Astrocyte (in vitro differentiated cells and primary cell): ENCODE data around the gene RPS27A. TPM values are rescaled to one million over a fixed set of nuclear protein-coding genes. Genes with fewer than 3 reads are reported as not detected.

ENCODE experiments used
- DNase-seq: peaks from one replicate; pipeline ENCODE4 v3.0.0-alpha.2; 2010; ENCODE audit warnings: low read depth
- FAIRE-seq: peaks from 2 replicates; lab custom pipeline; 2011; peaks lifted over from hg19 to GRCh38; lab: Jason Lieb, UNC
- H2AFZ ChIP-seq: 2 replicates; pipeline ENCODE4 v1.6.0; 2012; ENCODE audit warnings: low read depth, low read length, inconsistent platforms
- H3K27ac ChIP-seq: 2 replicates; pipeline ENCODE4 v1.5.1; 2011; ENCODE audit warnings: low read depth, low read length, inconsistent platforms
- H3K27me3 ChIP-seq: 2 replicates; pipeline ENCODE4 v1.6.0; 2011; ENCODE audit warnings: low read length, inconsistent platforms; ENCODE audit not compliant: insufficient read depth
- H3K36me3 ChIP-seq: 2 replicates; pipeline ENCODE4 v1.5.1; 2011; ENCODE audit warnings: low read length, inconsistent platforms; ENCODE audit not compliant: insufficient read depth
- H3K4me1 ChIP-seq: 2 replicates; pipeline ENCODE4 v1.5.1; 2011; ENCODE audit warnings: low read length, inconsistent platforms; ENCODE audit not compliant: insufficient read depth
- H3K4me2 ChIP-seq: 2 replicates; pipeline ENCODE4 v1.6.0; 2012; ENCODE audit warnings: low read length, inconsistent platforms
- H3K4me3 ChIP-seq: 2 replicates; pipeline ENCODE4 v1.5.1; 2011; ENCODE audit warnings: low read depth, mild to moderate bottlenecking, low read length, inconsistent platforms; ENCODE audit not compliant: insufficient read depth
- H3K79me2 ChIP-seq: 2 replicates; pipeline ENCODE4 v1.6.0; 2012; ENCODE audit warnings: mild to moderate bottlenecking, low read length, inconsistent platforms; ENCODE audit not compliant: insufficient read depth
- H3K9ac ChIP-seq: 2 replicates; pipeline ENCODE4 v1.6.0; 2012; ENCODE audit warnings: mild to moderate bottlenecking, low read length, inconsistent platforms
- H3K9me3 ChIP-seq: 2 replicates; pipeline ENCODE4 v1.5.1; 2012; ENCODE audit warnings: low read depth, mild to moderate bottlenecking, low read length, inconsistent platforms; ENCODE audit not compliant: insufficient read depth
- H4K20me1 ChIP-seq: 2 replicates; pipeline ENCODE4 v1.6.0; 2012; ENCODE audit warnings: low read length, inconsistent platforms; ENCODE audit not compliant: insufficient read depth
- H3K27ac Mint-ChIP-seq: one replicate; pipeline ENCODE4 v1.8.0; 2021; ENCODE audit warnings: mild to moderate bottlenecking, mixed read lengths; ENCODE audit not compliant: unreplicated experiment
- H3K27me3 Mint-ChIP-seq: one replicate; pipeline ENCODE4 v1.8.0; 2021; ENCODE audit warnings: low read depth, mixed read lengths; ENCODE audit not compliant: unreplicated experiment
- H3K36me3 Mint-ChIP-seq: one replicate; pipeline ENCODE4 v1.8.0; 2021; ENCODE audit warnings: low read depth, mixed read lengths; ENCODE audit not compliant: unreplicated experiment
- H3K4me1 Mint-ChIP-seq: one replicate; pipeline ENCODE4 v1.8.0; 2021; ENCODE audit warnings: low read depth, mixed read lengths; ENCODE audit not compliant: unreplicated experiment
- H3K4me3 Mint-ChIP-seq: one replicate; pipeline ENCODE4 v1.8.0; 2021; ENCODE audit warnings: mild to moderate bottlenecking, moderate library complexity, mixed read lengths; ENCODE audit not compliant: unreplicated experiment
- H3K9me3 Mint-ChIP-seq: one replicate; pipeline ENCODE4 v1.8.0; 2021; ENCODE audit warnings: mild to moderate bottlenecking, mixed read lengths; ENCODE audit not compliant: unreplicated experiment
- CTCF ChIP-seq: IDR thresholded peaks from 2 replicates; pipeline ENCODE4 v1.5.1; 2011; ENCODE audit warnings: low read depth, mild to moderate bottlenecking, inconsistent platforms, low read length, moderate library complexity; ENCODE audit not compliant: insufficient read depth
- EZH2 ChIP-seq: IDR thresholded peaks from 2 replicates; pipeline ENCODE4 v1.6.1; 2012; ENCODE audit warnings: mild to moderate bottlenecking, low read length, inconsistent platforms; ENCODE audit not compliant: insufficient read depth
- total RNA-seq: library from RNA; stranded (reverse); gene quantifications from 2 replicates; pipeline ENCODE4 v1.2.1, GENCODE V29; 2021

RPS27A gene
- total RNA-seq, 1 donor from 2014 or later: 840 TPM

DNA sequence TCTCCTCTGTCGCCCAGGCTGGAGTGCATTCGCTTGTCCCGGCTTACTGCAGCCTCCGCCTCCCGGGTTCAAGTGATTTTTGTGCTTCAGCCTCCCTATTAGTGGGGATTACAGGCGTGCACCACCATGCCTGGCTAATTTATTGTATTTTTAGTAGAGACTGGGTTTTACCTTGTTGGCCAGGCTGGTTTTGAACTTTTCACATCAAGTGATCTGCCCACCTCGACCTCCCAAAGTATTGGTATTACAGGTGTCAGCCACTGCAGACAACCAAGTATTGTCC lies 1.1 kb downstream of the RPS27A start:
- FAIRE-seq: no peak
- H3K9me3 Mint-ChIP-seq: no peaks in the 10 kb centered on the region

GRCh38 chr2:55235724-55236538 lies 3.4 kb downstream of the RPS27A start:
- Histone ChIP-seq H3K79me2 (peaks cover 48% of the 10 kb centered on the region), H3K27ac (no peak overlapping the region), H3K27me3 (no peaks in the 10 kb centered on the region), H3K36me3 (peaks cover 40% of the 10 kb centered on the region), H4K20me1 (peaks cover 40% of the 10 kb centered on the region), H2AFZ (no peak overlapping the region), H3K9me3 (no peaks in the 10 kb centered on the region), H3K9ac (no peak overlapping the region), H3K4me3 (peak overlapping the region; percentile 20), H3K4me2 (peak overlapping the region; percentile 93), H3K4me1 (peaks cover 14% of the 10 kb centered on the region)
- peaks cover 20% of the 10 kb centered on the region for H3K36me3 Mint-ChIP-seq
- H3K9me3 Mint-ChIP-seq: no peaks in the 10 kb centered on the region
- H3K27me3 Mint-ChIP-seq: no peaks in the 10 kb centered on the region
- TF ChIP-seq EZH2: no peak
- no peak for TF ChIP-seq CTCF
- FAIRE-seq: no peak
- no peak overlapping the region for H3K27ac Mint-ChIP-seq
- H3K4me1 Mint-ChIP-seq: peaks cover 14% of the 10 kb centered on the region
- peak overlapping the region; percentile 35 for H3K4me3 Mint-ChIP-seq
- DNase-seq: no peak

More for the DNA sequence above, 1.1 kb downstream of the RPS27A start:
- H3K4me1 ChIP-seq: peaks cover 14% of the 10 kb centered on the region
- H3K27ac ChIP-seq: peak overlapping the region; percentile 99
- no peaks in the 10 kb centered on the region for H3K9me3 ChIP-seq
- Mint-ChIP-seq H3K27ac (peak overlapping the region; percentile 96), H3K4me1 (peaks cover 25% of the 10 kb centered on the region), H3K4me3 (peak overlapping the region; percentile 95), H3K36me3 (peaks cover 20% of the 10 kb centered on the region), H3K27me3 (no peaks in the 10 kb centered on the region)
- TF ChIP-seq EZH2: no peak
- H3K36me3 ChIP-seq: peaks cover 35% of the 10 kb centered on the region
- H2AFZ ChIP-seq: no peak overlapping the region
- H3K9ac ChIP-seq: peak overlapping the region; percentile 98
- no peaks in the 10 kb centered on the region for H3K27me3 ChIP-seq
- H3K4me3 ChIP-seq: peak overlapping the region; percentile 97
- H4K20me1 ChIP-seq: peaks cover 40% of the 10 kb centered on the region
- H3K79me2 ChIP-seq: peaks cover 67% of the 10 kb centered on the region
- DNase-seq: no peak
- H3K4me2 ChIP-seq: peak overlapping the region; percentile 93

DNA sequence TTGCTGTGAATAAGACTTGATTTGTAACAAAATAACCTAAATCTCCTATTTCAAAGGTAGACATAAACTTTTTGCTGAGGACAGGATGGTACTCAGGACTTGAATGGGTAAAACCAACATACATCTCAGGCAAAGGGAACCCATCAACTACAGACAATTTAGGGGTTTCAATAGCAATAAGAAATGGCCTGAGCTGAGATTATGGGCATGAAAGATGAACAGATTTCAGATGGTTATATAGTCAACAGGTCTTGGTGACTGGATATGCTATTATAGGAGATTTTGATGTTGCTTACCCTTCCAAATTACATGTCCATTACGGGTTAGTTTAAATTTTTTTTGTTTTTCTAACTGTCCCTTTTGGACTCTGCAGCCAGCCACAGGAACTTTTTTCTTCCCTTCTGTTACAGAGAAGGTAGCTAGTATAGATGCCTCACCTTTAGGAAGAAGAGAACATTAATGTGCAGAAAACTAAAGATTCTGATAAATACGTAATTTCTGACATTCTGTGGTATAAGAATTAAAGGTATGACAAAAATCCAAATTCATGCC lies 4.6 kb downstream of the RPS27A start:
- Mint-ChIP-seq H3K9me3 (no peaks in the 10 kb centered on the region), H3K36me3 (peaks cover 20% of the 10 kb centered on the region), H3K4me3 (no peak overlapping the region), H3K27me3 (no peaks in the 10 kb centered on the region), H3K4me1 (peaks cover 14% of the 10 kb centered on the region), H3K27ac (no peak overlapping the region)
- Histone ChIP-seq H4K20me1 (peaks cover 40% of the 10 kb centered on the region), H3K9ac (no peak overlapping the region), H3K4me3 (no peak overlapping the region), H2AFZ (no peak overlapping the region), H3K9me3 (no peaks in the 10 kb centered on the region), H3K27ac (no peak overlapping the region), H3K27me3 (no peaks in the 10 kb centered on the region), H3K36me3 (peaks cover 40% of the 10 kb centered on the region), H3K4me1 (peaks cover 14% of the 10 kb centered on the region), H3K79me2 (peaks cover 37% of the 10 kb centered on the region), H3K4me2 (no peak overlapping the region)
- FAIRE-seq: no peak
- TF ChIP-seq CTCF: no peak
- no peak for TF ChIP-seq EZH2
- no peak for DNase-seq
